Esophagus muscularis mucosa (tissue), 3 donors: ENCODE data around the gene CCT7.

Experiments used
- POLR2A ChIP-seq: fragments of 450-650 bp; IDR thresholded peaks from one replicate; pipeline ENCODE4 v1.6.1; 2017; ENCODE audit warnings: antibody characterized with exemption, moderate library complexity, mild to moderate bottlenecking, low read depth
- POLR2AphosphoS5 ChIP-seq, 2 donors: sonication (generic); formaldehyde crosslinking; IDR thresholded peaks; one replicate each; pipeline ENCODE4 v1.6.1; 2017; ENCODE audit warnings: antibody characterized with exemption in 2 of 2
- TF ChIP-seq, protein P1 (sequence below), 3 experiments: fragments of 200-600 bp in 2 of 3; fragments of 450-650 bp in 1 of 3; sonication (generic) in 2 of 3; IDR thresholded peaks; one replicate each; pipeline ENCODE4 v1.5.1; 2017 to 2019; ENCODE audit warnings: antibody characterized with exemption in 3 of 3, mild to moderate bottlenecking in 2 of 3, moderate library complexity in 1 of 3

DNA sequence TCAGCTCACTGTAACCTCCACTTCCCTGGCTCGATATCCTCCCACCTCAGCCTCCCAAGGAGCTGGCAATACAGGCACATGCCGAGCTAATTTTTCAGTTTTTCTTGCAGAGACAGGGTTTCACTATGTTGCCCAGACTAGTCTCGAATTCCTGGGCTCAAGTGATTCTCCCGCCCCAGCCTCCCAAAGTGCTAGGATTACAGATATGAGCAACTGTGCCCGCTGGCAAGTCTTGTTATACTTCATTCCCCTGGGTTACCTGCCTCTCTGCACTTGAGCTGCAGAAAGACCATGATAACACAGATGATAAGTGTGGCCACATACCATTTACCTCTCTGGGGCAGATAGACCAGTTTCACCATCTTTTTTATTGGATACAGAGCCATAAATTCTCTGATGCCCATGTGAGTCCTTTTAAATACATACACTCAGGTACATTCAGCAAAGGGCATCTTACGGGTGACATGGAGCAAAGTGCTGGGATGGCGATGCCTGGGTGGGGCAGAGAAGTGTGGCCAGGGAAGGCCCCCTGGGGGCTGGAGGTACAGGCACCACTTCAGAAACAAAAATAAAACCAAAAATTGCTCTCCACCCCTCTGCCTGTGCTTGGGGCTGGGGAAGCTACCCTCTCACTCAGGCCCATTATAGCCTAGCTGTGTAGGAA is 20.4 kb downstream of the CCT7 start:
- TF ChIP-seq, protein P1, sequence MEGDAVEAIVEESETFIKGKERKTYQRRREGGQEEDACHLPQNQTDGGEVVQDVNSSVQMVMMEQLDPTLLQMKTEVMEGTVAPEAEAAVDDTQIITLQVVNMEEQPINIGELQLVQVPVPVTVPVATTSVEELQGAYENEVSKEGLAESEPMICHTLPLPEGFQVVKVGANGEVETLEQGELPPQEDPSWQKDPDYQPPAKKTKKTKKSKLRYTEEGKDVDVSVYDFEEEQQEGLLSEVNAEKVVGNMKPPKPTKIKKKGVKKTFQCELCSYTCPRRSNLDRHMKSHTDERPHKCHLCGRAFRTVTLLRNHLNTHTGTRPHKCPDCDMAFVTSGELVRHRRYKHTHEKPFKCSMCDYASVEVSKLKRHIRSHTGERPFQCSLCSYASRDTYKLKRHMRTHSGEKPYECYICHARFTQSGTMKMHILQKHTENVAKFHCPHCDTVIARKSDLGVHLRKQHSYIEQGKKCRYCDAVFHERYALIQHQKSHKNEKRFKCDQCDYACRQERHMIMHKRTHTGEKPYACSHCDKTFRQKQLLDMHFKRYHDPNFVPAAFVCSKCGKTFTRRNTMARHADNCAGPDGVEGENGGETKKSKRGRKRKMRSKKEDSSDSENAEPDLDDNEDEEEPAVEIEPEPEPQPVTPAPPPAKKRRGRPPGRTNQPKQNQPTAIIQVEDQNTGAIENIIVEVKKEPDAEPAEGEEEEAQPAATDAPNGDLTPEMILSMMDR (IDR thresholded peaks at IDR 0.05), result no peak
- TF ChIP-seq POLR2A, result no peak
- no peak for TF ChIP-seq POLR2AphosphoS5 (IDR thresholded peaks at IDR 0.05)
